K562 (cell line): ENCODE measurements around the gene PBX2. TPM values are rescaled to one million over a fixed set of nuclear protein-coding genes. Genes with fewer than 3 reads are reported as not detected.

ENCODE experiments used
- CCNT2 ChIP-seq: IDR thresholded peaks from 2 replicates; pipeline ENCODE4 v1.6.1; 2011; ENCODE audit warnings: borderline replicate concordance, low read depth, mild to moderate bottlenecking, moderate library complexity, mixed read lengths, low read length; ENCODE audit not compliant: insufficient read length; ENCODE audit errors: extremely low read depth
- CHD2 ChIP-seq: IDR thresholded peaks from 2 replicates; pipeline ENCODE4 v1.6.1; 2011; ENCODE audit warnings: low read depth, low read length
- CLOCK ChIP-seq: fragments of 250-450 bp; sonication (Bioruptor Pico); IDR thresholded peaks from 2 replicates; pipeline ENCODE4 v1.4.0; 2020; ENCODE audit warnings: mild to moderate bottlenecking, moderate library complexity, borderline replicate concordance
- CREM ChIP-seq: IDR thresholded peaks from 2 replicates; pipeline ENCODE4 v1.6.1; 2014; ENCODE audit warnings: antibody characterized with exemption, low read depth
- CXXC5 ChIP-seq: fragments of 250-450 bp; sonication (Bioruptor Pico); IDR thresholded peaks from 2 replicates; pipeline ENCODE4 v1.8.0; 2022; ENCODE audit warnings: inconsistent platforms, mild to moderate bottlenecking, moderate library complexity
- HLTF ChIP-seq: fragments of 450-650 bp; IDR thresholded peaks from 2 replicates; pipeline ENCODE4 v1.6.1; 2016
- HNRNPH1 ChIP-seq: fragments of 200-400 bp; formaldehyde crosslinking; optimal IDR thresholded peaks from 2 replicates; pipeline ENCODE3; 2017; ENCODE audit warnings: low read depth, mild to moderate bottlenecking, low read length, moderate library complexity
- ILK ChIP-seq: fragments of 450-650 bp; IDR thresholded peaks from 2 replicates; pipeline ENCODE4 v1.6.1; 2016; ENCODE audit warnings: missing genetic modification characterization, low read depth, mild to moderate bottlenecking, missing compliant biosample characterization, moderate library complexity, borderline replicate concordance
- NFIX ChIP-seq: fragments of 250-450 bp; sonication (Bioruptor Pico); IDR thresholded peaks from 2 replicates; pipeline ENCODE4 v1.4.0; 2020; ENCODE audit warnings: low read depth, mild to moderate bottlenecking, moderate library complexity
- NUFIP1 ChIP-seq: fragments of 450-650 bp; IDR thresholded peaks from 2 replicates; pipeline ENCODE4 v1.6.1; 2018; ENCODE audit not compliant: partially characterized antibody
- RBBP5 ChIP-seq: fragments of 200-600 bp; sonication (generic); IDR thresholded peaks from 2 replicates; pipeline ENCODE4 v1.6.1; 2012; ENCODE audit warnings: borderline replicate concordance, mild to moderate bottlenecking, low read length, control low read depth, inconsistent platforms; ENCODE audit not compliant: insufficient read depth, poor library complexity, severe bottlenecking
- SP2 ChIP-seq: IDR thresholded peaks from 2 replicates; pipeline ENCODE4 v1.6.1; 2011; ENCODE audit warnings: mild to moderate bottlenecking, low read depth, low read length, moderate library complexity; ENCODE audit not compliant: poor library complexity, severe bottlenecking; ENCODE audit errors: extremely low read depth
- TAF15 ChIP-seq: fragments of 200-400 bp; formaldehyde crosslinking; IDR thresholded peaks from 2 replicates; pipeline ENCODE4 v1.6.1; 2017; ENCODE audit warnings: mild to moderate bottlenecking, low read depth, low read length, moderate library complexity
- TAL1 ChIP-seq: fragments of 450-650 bp; IDR thresholded peaks from 2 replicates; pipeline ENCODE4 v1.6.1; 2016; ENCODE audit warnings: mild to moderate bottlenecking
- YBX1 ChIP-seq: fragments of 450-650 bp; IDR thresholded peaks from 2 replicates; pipeline ENCODE4 v1.7.1; 2016; ENCODE audit warnings: mild to moderate bottlenecking
- ZBTB11 ChIP-seq, 3 experiments: fragments of 200-800 bp in 1 of 3; fragments of 250-450 bp in 1 of 3; fragments of 450-650 bp in 1 of 3; sonication (Bioruptor Pico) in 1 of 3; sonication (Bioruptor generic) in 1 of 3; formaldehyde crosslinking in 1 of 3; IDR thresholded peaks; 2 replicates each; pipeline versions ENCODE4 v1.6.1 to v1.8.0; 2016 to 2022; ENCODE audit warnings: mild to moderate bottlenecking in 2 of 3, missing genetic modification characterization in 2 of 3, missing compliant biosample characterization in 1 of 3, moderate library complexity in 1 of 3
- ZNF165 ChIP-seq: fragments of 250-450 bp; sonication (Bioruptor Pico); IDR thresholded peaks from 2 replicates; pipeline ENCODE4 v1.4.0; 2020; ENCODE audit warnings: borderline replicate concordance
- ZNF512 ChIP-seq: IDR thresholded peaks from 2 replicates; pipeline ENCODE4 v1.6.1; 2016; ENCODE audit warnings: missing genetic modification characterization, missing compliant biosample characterization
- ZNF561 ChIP-seq: fragments of 450-650 bp; formaldehyde crosslinking; conservative IDR thresholded peaks from 2 replicates; pipeline ENCODE4 v1.4.0; 2020; ENCODE audit warnings: mild to moderate bottlenecking, moderate library complexity
- ZNF76 ChIP-seq: fragments of 250-450 bp; sonication (Bioruptor Pico); IDR thresholded peaks from 2 replicates; pipeline ENCODE4 v1.4.0; 2020; ENCODE audit warnings: mild to moderate bottlenecking, moderate library complexity, borderline replicate concordance
- ZNF79 ChIP-seq: fragments of 250-450 bp; sonication (Bioruptor Pico); IDR thresholded peaks from 2 replicates; pipeline ENCODE4 v1.4.0; 2020; ENCODE audit warnings: low read depth, mild to moderate bottlenecking, moderate library complexity
- polyA plus RNA-seq, 8 experiments: library from polyadenylated mRNA; depleted of rRNA in 4 of 8; stranded (reverse) in 5 of 8; unstranded in 3 of 8; fragments of >200 nt; fragmentation: Nextera tagmentation in 2 of 8; fragmentation: Illumina TruSeq in 1 of 8; extraction: Ambion mirVana in 2 of 8; extraction: Trizol in 1 of 8; gene quantifications; 2 replicates each; pipeline versions ENCODE4 v1.2.1 to v1.2.3, GENCODE V29; 2011 to 2014; ENCODE audit warnings: inconsistent platforms in 1 of 8, missing spikeins in 1 of 8
- total RNA-seq, 7 experiments: library from RNA; depleted of rRNA in 6 of 7; stranded (reverse); fragments of >200 nt in 6 of 7; fragmentation: Illumina TruSeq in 2 of 7; extraction: Trizol in 2 of 7; gene quantifications; 2 replicates each; pipeline versions ENCODE4 v1.2.1 to v1.2.3, GENCODE V29; 2011 to 2021; ENCODE audit warnings: low replicate concordance in 1 of 7

PBX2 gene
- total and polyA plus RNA-seq, 9 of the 15 experiments (the other 6 are each of a cell fraction or from before 2014, with no cell fraction given), result 1.9 to 134 (median 62.5) TPM

GRCh38 chr6:32167154-32167760 lies 22.7 kb downstream of the PBX2 start (continued):
- no peak for TF ChIP-seq CLOCK (CRISPR knock-in tag)
- no peak for TF ChIP-seq ZBTB11 (CRISPR knock-in tag; IDR thresholded peaks at IDR 0.05)
- no peak for TF ChIP-seq CCNT2
- TF ChIP-seq NFIX (CRISPR knock-in tag), result no peak
- TF ChIP-seq ZNF76 (CRISPR knock-in tag), result no peak
- no peak for TF ChIP-seq ILK (tag)
- TF ChIP-seq ZNF512 (tag), result no peak
- no peak for TF ChIP-seq NUFIP1
- TF ChIP-seq CREM, result no peak
- TF ChIP-seq ZNF561 (CRISPR knock-in tag), result no peak
- TF ChIP-seq YBX1, result no peak
- TF ChIP-seq TAL1, result no peak
- no peak for TF ChIP-seq SP2
- TF ChIP-seq ZNF165 (CRISPR knock-in tag), result 0 out of 2 replicates have a peak, but pooled peaks have one; percentile 19
- TF ChIP-seq CHD2, result no peak
- TF ChIP-seq ZNF79 (CRISPR knock-in tag), result no peak
- 0 out of 2 replicates have a peak, but pooled peaks have one; percentile 23 for TF ChIP-seq TAF15
- peak; percentile 7 for TF ChIP-seq RBBP5
- TF ChIP-seq CXXC5 (CRISPR knock-in tag), result no peak
- no peak for TF ChIP-seq HNRNPH1
- TF ChIP-seq HLTF, result no peak
